HG03159 (cell line): ENCODE results near the gene MFAP2.

Experiments used
- ATAC-seq: cut with Tn5 transposase; IDR thresholded peaks from one replicate; pipeline ENCODE4 v1.9.1; 2021; ENCODE audit warnings: mild to moderate bottlenecking, moderate library complexity; ENCODE audit not compliant: unreplicated experiment

MFAP2 gene

GRCh38 chr1:16981269-16981849, 939 bp upstream of the MFAP2 start:
- no peak for ATAC-seq

GRCh38 chr1:16979475-16980327, 719 bp downstream of the MFAP2 start:
- no peak for ATAC-seq

- ATAC-seq = no peak
Observed at GRCh38 chr1:16978567-16979474, 1.6 kb downstream of the MFAP2 start.

- ATAC-seq = no peak
Observed at GRCh38 chr1:16978139-16978538, 2.3 kb downstream of the MFAP2 start.

- no peak for ATAC-seq
Observed at GRCh38 chr1:16977377-16977776, 3.0 kb downstream of the MFAP2 start.

GRCh38 chr1:16976966-16977365, 3.5 kb downstream of the MFAP2 start:
- no peak for ATAC-seq

- no peak for ATAC-seq
Observed at GRCh38 chr1:16975838-16976237, 4.6 kb downstream of the MFAP2 start.

- ATAC-seq = no peak
Observed at GRCh38 chr1:16975211-16975610, 5.2 kb downstream of the MFAP2 start.

GRCh38 chr1:16973215-16973614, 7.2 kb downstream of the MFAP2 start:
- no peak for ATAC-seq

- ATAC-seq = no peak
Observed at GRCh38 chr1:16972189-16972895, 8.1 kb downstream of the MFAP2 start.

- ATAC-seq = no peak
Observed at GRCh38 chr1:16971341-16972188, 8.9 kb downstream of the MFAP2 start.

- ATAC-seq = no peak
Observed at GRCh38 chr1:16970132-16970910, 10.1 kb downstream of the MFAP2 start.

GRCh38 chr1:16969651-16970050, 10.8 kb downstream of the MFAP2 start:
- no peak for ATAC-seq

- no peak for ATAC-seq
Observed at GRCh38 chr1:16969057-16969611, 11.3 kb downstream of the MFAP2 start.

GRCh38 chr1:16968372-16968771, 12.0 kb downstream of the MFAP2 start:
- no peak for ATAC-seq

GRCh38 chr1:16967962-16968361, 12.5 kb downstream of the MFAP2 start:
- ATAC-seq = no peak

GRCh38 chr1:16967095-16967575, 13.3 kb downstream of the MFAP2 start:
- no peak for ATAC-seq

- ATAC-seq = no peak
Observed at GRCh38 chr1:16966282-16966681, 14.1 kb downstream of the MFAP2 start.
